Left lung (tissue), 10 donors: Measurements from ENCODE around the gene YTHDF1. TPM values are rescaled to one million over a fixed set of nuclear protein-coding genes. Genes with fewer than 3 reads are reported as not detected.

Experiments used
- ATAC-seq: fragments of 200-7000 bp; cut with Tn5 transposase; one replicate; pipeline ENCODE4 v1.9.1; 2020; ENCODE audit warnings: moderate library complexity
- DNase-seq, 4 donors: peaks; one replicate each; pipeline ENCODE4 v3.0.0-alpha.2; 2013 to 2020
- H3K27ac ChIP-seq, 2 donors: fragments of 200-600 bp; sonication (generic) in 1 of 2; one replicate each; pipeline versions ENCODE4 v1.5.0 to v1.8.0; 2020 to 2021
- H3K27me3 ChIP-seq, 2 donors: fragments of 200-600 bp; sonication (generic) in 1 of 2; one replicate each; pipeline versions ENCODE4 v1.5.0 to v1.8.0; 2020 to 2021
- H3K36me3 ChIP-seq, 2 donors: fragments of 200-600 bp; sonication (generic) in 1 of 2; one replicate each; pipeline versions ENCODE4 v1.5.0 to v1.8.0; 2020 to 2021
- H3K4me1 ChIP-seq, 2 donors: fragments of 200-600 bp; one replicate each; pipeline ENCODE4 v1.8.0; 2021
- H3K4me3 ChIP-seq, 2 donors: fragments of 200-600 bp; sonication (generic) in 1 of 2; one replicate each; pipeline versions ENCODE4 v1.5.0 to v1.8.0; 2020 to 2021; ENCODE audit warnings: mild to moderate bottlenecking in 1 of 2
- H3K9me3 ChIP-seq, 2 donors: fragments of 200-600 bp; sonication (generic) in 1 of 2; one replicate each; pipeline versions ENCODE4 v1.5.0 to v1.8.0; 2020 to 2021
- intact Hi-C, 2 donors: fragments of 100-400 bp; cut with DNase I; formaldehyde crosslinking; loops; one replicate each; pipeline versions ENCODE4 v1.11.2 to v1.14.2; 2022
- polyA plus RNA-seq, 6 donors: library from polyadenylated mRNA; unstranded; fragments of 120-200 nt; gene quantifications; one replicate each; pipeline ENCODE4 v1.2.1, GENCODE V29; 2013; ENCODE audit not compliant: insufficient read length in 6 of 6
- total RNA-seq, 2 donors: library from RNA; stranded (reverse); fragmentation: NEBNext Ultra II Directional; extraction: Animal tissue kit (Norgen Biotek cat#: 25700); gene quantifications; one replicate each; pipeline ENCODE4 v1.2.1, GENCODE V29; 2021
- TF ChIP-seq, protein P1 (sequence below), 2 donors: fragments of 200-600 bp; sonication (generic) in 1 of 2; IDR thresholded peaks; one replicate each; pipeline versions ENCODE4 v1.5.0 to v1.8.0; 2021; ENCODE audit warnings: antibody characterized with exemption in 2 of 2
- donor health status: DM: no; HTN: yes; CAD: no.
- donor health status: DM: no; HTN: no; CAD: no.

The YTHDF1 gene
- total and polyA plus RNA-seq, 8 donors: 34.3 to 43.3 (median 36.5) TPM

GRCh38 chr20:63243604-63244247, 27.8 kb upstream of the YTHDF1 start:
- no peaks in the 10 kb centered on the region for H3K4me1 ChIP-seq

GRCh38 chr20:63242736-63243135, 26.8 kb upstream of the YTHDF1 start:
- Histone ChIP-seq H3K27ac (no peak overlapping the region), H3K4me3 (no peak overlapping the region), H3K4me1 (no peaks in the 10 kb centered on the region), H3K27me3 (peaks cover 0 to 97% of the 10 kb centered on the region in 2 donors), H3K36me3 (no peaks in the 10 kb centered on the region), H3K9me3 (no peaks in the 10 kb centered on the region)
- DNase-seq (no peak), ATAC-seq (no peak)
- intact Hi-C loops: no loop called here
- TF ChIP-seq, protein P1, sequence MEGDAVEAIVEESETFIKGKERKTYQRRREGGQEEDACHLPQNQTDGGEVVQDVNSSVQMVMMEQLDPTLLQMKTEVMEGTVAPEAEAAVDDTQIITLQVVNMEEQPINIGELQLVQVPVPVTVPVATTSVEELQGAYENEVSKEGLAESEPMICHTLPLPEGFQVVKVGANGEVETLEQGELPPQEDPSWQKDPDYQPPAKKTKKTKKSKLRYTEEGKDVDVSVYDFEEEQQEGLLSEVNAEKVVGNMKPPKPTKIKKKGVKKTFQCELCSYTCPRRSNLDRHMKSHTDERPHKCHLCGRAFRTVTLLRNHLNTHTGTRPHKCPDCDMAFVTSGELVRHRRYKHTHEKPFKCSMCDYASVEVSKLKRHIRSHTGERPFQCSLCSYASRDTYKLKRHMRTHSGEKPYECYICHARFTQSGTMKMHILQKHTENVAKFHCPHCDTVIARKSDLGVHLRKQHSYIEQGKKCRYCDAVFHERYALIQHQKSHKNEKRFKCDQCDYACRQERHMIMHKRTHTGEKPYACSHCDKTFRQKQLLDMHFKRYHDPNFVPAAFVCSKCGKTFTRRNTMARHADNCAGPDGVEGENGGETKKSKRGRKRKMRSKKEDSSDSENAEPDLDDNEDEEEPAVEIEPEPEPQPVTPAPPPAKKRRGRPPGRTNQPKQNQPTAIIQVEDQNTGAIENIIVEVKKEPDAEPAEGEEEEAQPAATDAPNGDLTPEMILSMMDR (IDR thresholded peaks at IDR 0.05): no peak

More at GRCh38 chr20:63243604-63244247, 27.8 kb upstream of the YTHDF1 start:
- intact Hi-C loops: no loop called here
- peaks cover 0 to 97% of the 10 kb centered on the region in 2 donors for H3K27me3 ChIP-seq
- ATAC-seq: no peak
- H3K27ac ChIP-seq: no peak overlapping the region
- no peak overlapping the region for H3K4me3 ChIP-seq
- TF ChIP-seq, protein P1 (IDR thresholded peaks at IDR 0.05): no peak
- H3K36me3 ChIP-seq: no peaks in the 10 kb centered on the region
- no peak for DNase-seq
- H3K9me3 ChIP-seq: no peaks in the 10 kb centered on the region

- intact Hi-C loops: no loop called here
- Histone ChIP-seq H3K27me3 (peaks cover 0 to 95% of the 10 kb centered on the region in 2 donors), H3K4me1 (no peaks in the 10 kb centered on the region), H3K4me3 (no peak overlapping the region), H3K27ac (no peak overlapping the region), H3K9me3 (no peaks in the 10 kb centered on the region), H3K36me3 (no peaks in the 10 kb centered on the region)
- ATAC-seq: no peak
- TF ChIP-seq, protein P1 (IDR thresholded peaks at IDR 0.05): no peak
- DNase-seq: no peak
Measured at GRCh38 chr20:63241272-63241671, 25.3 kb upstream of the YTHDF1 start.

GRCh38 chr20:63240004-63240403, 24.1 kb upstream of the YTHDF1 start:
- intact Hi-C loops: no loop called here
- TF ChIP-seq, protein P1 (IDR thresholded peaks at IDR 0.05): no peak
- DNase-seq (no peak), ATAC-seq (no peak)
- no peak overlapping the region for H3K4me3 ChIP-seq
- H3K4me1 ChIP-seq: no peaks in the 10 kb centered on the region
- H3K9me3 ChIP-seq: no peaks in the 10 kb centered on the region
- peaks cover 0 to 95% of the 10 kb centered on the region in 2 donors for H3K27me3 ChIP-seq
- H3K36me3 ChIP-seq: no peaks in the 10 kb centered on the region
- H3K27ac ChIP-seq: no peak overlapping the region

DNA sequence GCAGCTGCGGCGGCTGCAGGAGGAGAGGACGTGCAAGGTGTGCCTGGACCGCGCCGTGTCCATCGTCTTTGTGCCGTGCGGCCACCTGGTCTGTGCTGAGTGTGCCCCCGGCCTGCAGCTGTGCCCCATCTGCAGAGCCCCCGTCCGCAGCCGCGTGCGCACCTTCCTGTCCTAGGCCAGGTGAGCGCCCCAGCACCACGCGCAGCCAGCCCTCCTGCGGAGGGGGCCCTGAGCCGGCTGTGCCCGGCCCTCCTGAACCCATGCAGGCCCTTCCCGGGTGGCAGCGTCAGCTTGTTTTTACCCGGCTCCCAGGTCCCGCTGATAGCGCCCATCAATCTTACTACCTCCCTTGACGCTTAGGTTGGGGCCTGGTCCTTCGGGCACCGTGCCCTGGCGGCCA, 23.5 kb upstream of the YTHDF1 start:
- no peaks in the 10 kb centered on the region for H3K9me3 ChIP-seq
- peaks cover 0 to 95% of the 10 kb centered on the region in 2 donors for H3K27me3 ChIP-seq
- intact Hi-C loops: no loop called here
- no peaks in the 10 kb centered on the region for H3K36me3 ChIP-seq
- H3K4me1 ChIP-seq: no peaks in the 10 kb centered on the region
- ATAC-seq (no peak), DNase-seq (no peak)
- TF ChIP-seq, protein P1 (IDR thresholded peaks at IDR 0.05): no peak
- no peak overlapping the region for H3K27ac ChIP-seq
- no peak overlapping the region for H3K4me3 ChIP-seq
